ENCODE results near the gene TRIM17. TPM values are rescaled to one million over a fixed set of nuclear protein-coding genes. Genes with fewer than 3 reads are reported as not detected.

TRIM17 gene
- total and polyA plus RNA-seq, 2 of the 8 experiments (the other 6 are each of a cell fraction or from before 2014, with no cell fraction given): 1.1 to 2.2 TPM

GRCh38 chr1:228408869-228409805 is 7.5 kb downstream of the TRIM17 start (continued):
- TF ChIP-seq TAF7 (optimal IDR thresholded peaks at IDR 0.05; ENCODE audit: borderline replicate concordance, low read depth, low read length): no peak
